Stomach (tissue), 9 donors: ENCODE data around the gene LFNG. TPM values are rescaled to one million over a fixed set of nuclear protein-coding genes. Genes with fewer than 3 reads are reported as not detected.

Experiments used
- DNase-seq, 2 donors: peaks; one replicate each; pipeline versions ENCODE4 v3.0.0 to v3.0.0-alpha.2; 2013 to 2019
- H3K27ac ChIP-seq, 5 donors: fragments of 200-600 bp in 4 of 5; sonication (generic) in 4 of 5; one replicate each; pipeline ENCODE4 v1.5.1; 2013 to 2019; ENCODE audit warnings: mild to moderate bottlenecking in 1 of 5, moderate library complexity in 1 of 5
- H3K27me3 ChIP-seq, 3 donors: fragments of 200-600 bp; sonication (generic); one replicate each; pipeline ENCODE4 v1.5.1; 2017 to 2019; ENCODE audit warnings: mixed run types in 1 of 3
- H3K36me3 ChIP-seq, 4 donors: fragments of 200-600 bp; sonication (generic); 1 replicate in 3 of 4; 2 replicates in 1 of 4; pipeline ENCODE4 v1.5.1; 2016 to 2019
- H3K4me1 ChIP-seq, 4 donors: fragments of 200-600 bp; sonication (generic); one replicate each; pipeline ENCODE4 v1.5.1; 2016 to 2019
- H3K4me3 ChIP-seq, 4 donors: fragments of 200-600 bp; sonication (generic) in 3 of 4; one replicate each; pipeline ENCODE4 v1.5.1; 2016 to 2019; ENCODE audit warnings: mild to moderate bottlenecking in 1 of 4
- H3K9me3 ChIP-seq, 4 donors: fragments of 200-600 bp; sonication (generic); one replicate each; pipeline ENCODE4 v1.5.1; 2016 to 2019
- EP300 ChIP-seq: sonication (generic); formaldehyde crosslinking; IDR thresholded peaks from one replicate; pipeline ENCODE4 v1.6.1; 2017; ENCODE audit warnings: antibody characterized with exemption
- POLR2A ChIP-seq, 4 donors: fragments of 450-650 bp; IDR thresholded peaks; one replicate each; pipeline ENCODE4 v1.6.1; 2016; ENCODE audit warnings: antibody characterized with exemption in 4 of 4, control low read depth in 2 of 4, mild to moderate bottlenecking in 1 of 4, moderate library complexity in 1 of 4
- POLR2AphosphoS5 ChIP-seq, 3 donors: sonication (generic); formaldehyde crosslinking; IDR thresholded peaks; one replicate each; pipeline ENCODE4 v1.6.1; 2016; ENCODE audit warnings: antibody characterized with exemption in 3 of 3
- WGBS, 5 donors: extraction: QIAGEN DNeasy Blood & Tissue Kit in 3 of 5; methylation state at CpG; one replicate each; pipeline versions ENCODE4 v1.1.5 to v1.1.7; 2013 to 2018; 5-methylcytosine and 5-hydroxymethylcytosine counted together
- intact Hi-C: fragments of 100-400 bp; cut with DNase I; formaldehyde crosslinking; loops from one replicate; pipeline ENCODE4 v1.15.1; 2023; ENCODE audit warnings: low total_unique reads
- polyA plus RNA-seq, 3 donors: library from polyadenylated mRNA; stranded (reverse); fragments of 200-250 nt; gene quantifications; one replicate each; pipeline ENCODE4 v1.2.3, GENCODE V29; 2013
- total RNA-seq, 5 donors: library from RNA; depleted of rRNA; stranded (reverse); fragments of >200 nt; gene quantifications; one replicate each; pipeline versions ENCODE4 v1.1.0 to v1.2.3, GENCODE V29; 2014 to 2016
- TF ChIP-seq, protein P1 (sequence below), 7 experiments: fragments of 450-650 bp in 4 of 7; fragments of 200-600 bp in 3 of 7; sonication (generic) in 3 of 7; IDR thresholded peaks; one replicate each; pipeline ENCODE4 v1.5.1; 2016 to 2019; ENCODE audit warnings: antibody characterized with exemption in 7 of 7, control low read depth in 2 of 7, mild to moderate bottlenecking in 1 of 7
- donor health status: healthy with polysubstance abuse.
- donor health status: Bipolar disorder and iron deficiency.
- donor health status: healthy.

Gene LFNG
- total and polyA plus RNA-seq, 8 donors: 8.0 to 103 (median 17.4) TPM

DNA sequence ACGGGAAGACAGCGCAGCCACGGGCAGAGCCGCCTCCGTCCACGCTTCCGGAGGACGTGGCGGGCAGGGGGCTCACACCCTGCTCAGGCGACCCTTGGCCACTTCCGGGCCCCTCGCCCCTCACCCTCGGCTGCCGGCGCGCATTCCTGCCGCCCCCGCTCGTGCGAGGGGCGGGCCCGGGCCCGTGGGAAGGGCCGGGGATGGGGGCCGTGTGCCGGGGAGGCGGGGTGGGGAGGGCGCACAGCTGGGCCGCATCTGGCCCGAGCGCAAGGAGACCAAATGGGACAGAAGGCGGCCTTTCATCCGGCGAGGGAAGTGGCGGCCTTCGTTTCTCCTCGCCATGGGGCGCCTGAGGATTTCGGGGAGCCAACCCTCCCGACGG lies 846 bp upstream of the LFNG start:
- no peak for TF ChIP-seq EP300
- TF ChIP-seq POLR2A (IDR thresholded peaks at IDR 0.05): no peak
- TF ChIP-seq POLR2AphosphoS5 (IDR thresholded peaks at IDR 0.05): no peak
- TF ChIP-seq, protein P1, sequence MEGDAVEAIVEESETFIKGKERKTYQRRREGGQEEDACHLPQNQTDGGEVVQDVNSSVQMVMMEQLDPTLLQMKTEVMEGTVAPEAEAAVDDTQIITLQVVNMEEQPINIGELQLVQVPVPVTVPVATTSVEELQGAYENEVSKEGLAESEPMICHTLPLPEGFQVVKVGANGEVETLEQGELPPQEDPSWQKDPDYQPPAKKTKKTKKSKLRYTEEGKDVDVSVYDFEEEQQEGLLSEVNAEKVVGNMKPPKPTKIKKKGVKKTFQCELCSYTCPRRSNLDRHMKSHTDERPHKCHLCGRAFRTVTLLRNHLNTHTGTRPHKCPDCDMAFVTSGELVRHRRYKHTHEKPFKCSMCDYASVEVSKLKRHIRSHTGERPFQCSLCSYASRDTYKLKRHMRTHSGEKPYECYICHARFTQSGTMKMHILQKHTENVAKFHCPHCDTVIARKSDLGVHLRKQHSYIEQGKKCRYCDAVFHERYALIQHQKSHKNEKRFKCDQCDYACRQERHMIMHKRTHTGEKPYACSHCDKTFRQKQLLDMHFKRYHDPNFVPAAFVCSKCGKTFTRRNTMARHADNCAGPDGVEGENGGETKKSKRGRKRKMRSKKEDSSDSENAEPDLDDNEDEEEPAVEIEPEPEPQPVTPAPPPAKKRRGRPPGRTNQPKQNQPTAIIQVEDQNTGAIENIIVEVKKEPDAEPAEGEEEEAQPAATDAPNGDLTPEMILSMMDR (IDR thresholded peaks at IDR 0.05): no peak
- Histone ChIP-seq H3K9me3 (no peaks in the 10 kb centered on the region), H3K4me3 (peak overlapping the region; percentile 57 to 78 (median 64)), H3K27ac (peak overlapping the region in 4 of 5 donors; percentile 44 to 92 (median 66)), H3K36me3 (no peaks in the 10 kb centered on the region), H3K27me3 (peaks cover 0 to 49% (median 8%) of the 10 kb centered on the region in 3 donors), H3K4me1 (peaks cover 49 to 58% (median 51%) of the 10 kb centered on the region in 4 donors)
- whole genome bisulfite sequencing, 5 donors: 6 to 69% (median 18%) methylated on average over 5 to 41 of the region's 41 CpGs
- intact Hi-C loops: no loop called here
- peak in 1 of 2 donors; percentile 69 for DNase-seq

DNA sequence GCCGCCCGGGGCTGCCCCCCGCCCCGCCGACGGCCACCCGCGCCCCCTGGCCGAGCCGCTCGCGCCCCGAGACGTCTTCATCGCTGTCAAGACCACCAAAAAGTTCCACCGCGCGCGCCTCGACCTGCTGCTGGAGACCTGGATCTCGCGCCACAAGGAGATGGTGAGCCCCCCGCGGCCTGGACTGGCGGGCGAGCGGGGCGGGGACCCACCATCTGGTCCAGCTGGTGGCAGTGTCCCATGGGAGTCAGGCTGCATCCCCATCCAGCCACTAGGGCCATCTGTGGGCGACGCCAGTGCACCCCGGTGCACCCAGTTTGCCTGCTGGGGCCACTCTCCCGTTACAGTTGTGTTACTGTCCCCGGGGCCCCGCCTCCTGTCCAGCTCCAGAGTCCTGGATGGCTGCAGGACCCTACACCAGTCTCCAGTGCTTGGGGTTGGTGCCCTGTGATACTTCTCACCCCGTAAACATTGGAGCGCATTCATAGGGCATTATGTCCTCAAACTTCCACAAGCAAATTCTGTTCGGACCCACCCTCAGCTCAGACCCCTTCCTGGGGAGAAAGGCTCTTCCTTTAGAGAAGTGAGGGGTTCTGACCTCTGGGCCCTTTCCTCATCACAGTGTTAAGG lies 672 bp downstream of the LFNG start:
- Histone ChIP-seq H3K4me1 (peaks cover 63 to 73% (median 66%) of the 10 kb centered on the region in 4 donors), H3K36me3 (peaks cover 0 to 7% (median 2%) of the 10 kb centered on the region in 4 donors), H3K27me3 (peaks cover 0 to 65% (median 8%) of the 10 kb centered on the region in 3 donors), H3K9me3 (no peaks in the 10 kb centered on the region), H3K4me3 (peak overlapping the region; percentile 57 to 78 (median 66)), H3K27ac (peak overlapping the region; percentile 75 to 94 (median 90))
- no peak for TF ChIP-seq EP300
- TF ChIP-seq, protein P1 (IDR thresholded peaks at IDR 0.05): peak in 2 of 7 experiments; percentile 10 to 22
- no peak for TF ChIP-seq POLR2AphosphoS5 (IDR thresholded peaks at IDR 0.05)
- 0 to 3% (median 2%) methylated on average over 9 to 37 of the region's 37 CpGs for WGBS, 5 donors
- intact Hi-C loops: no loop called here
- no peak for DNase-seq

DNA sequence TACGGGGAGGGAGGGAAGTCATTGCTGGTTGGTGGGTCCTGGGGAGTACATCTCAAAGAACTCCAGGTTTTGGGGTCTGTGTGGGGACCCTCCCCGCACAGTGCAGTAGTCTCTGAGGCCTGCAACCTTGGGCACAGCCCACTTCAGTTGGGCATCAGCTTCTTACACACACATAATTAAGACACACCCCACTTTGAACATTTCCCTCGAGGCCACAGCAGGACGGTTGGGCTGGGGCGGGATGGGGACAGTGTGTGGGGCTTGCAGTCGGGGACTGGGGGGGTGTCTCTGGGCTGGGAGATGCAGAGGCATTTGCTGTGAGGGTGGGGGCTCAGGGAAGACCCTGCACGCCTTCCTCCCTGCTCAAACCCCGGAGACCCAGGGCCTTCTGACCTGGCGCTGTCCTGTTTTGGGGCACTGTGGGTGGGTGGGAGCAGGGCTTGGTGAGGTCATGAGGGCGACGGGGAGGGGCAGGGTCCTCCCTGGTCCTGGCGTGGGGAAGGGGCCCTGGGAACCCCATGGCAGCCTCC lies 1.3 kb downstream of the LFNG start:
- intact Hi-C loops: no loop called here
- no peaks in the 10 kb centered on the region for H3K9me3 ChIP-seq
- no peak for DNase-seq
- peaks cover 69 to 79% (median 72%) of the 10 kb centered on the region in 4 donors for H3K4me1 ChIP-seq
- no peak for TF ChIP-seq POLR2A (IDR thresholded peaks at IDR 0.05)
- no peak for TF ChIP-seq POLR2AphosphoS5 (IDR thresholded peaks at IDR 0.05)
- no peak for TF ChIP-seq EP300
- TF ChIP-seq, protein P1 (IDR thresholded peaks at IDR 0.05): no peak
- peaks cover 0 to 12% (median 8%) of the 10 kb centered on the region in 4 donors for H3K36me3 ChIP-seq
- peak overlapping the region; percentile 75 to 94 (median 90) for H3K27ac ChIP-seq
- peak overlapping the region; percentile 57 to 78 (median 66) for H3K4me3 ChIP-seq
- H3K27me3 ChIP-seq: peaks cover 0 to 70% (median 8%) of the 10 kb centered on the region in 3 donors
- 3 to 33% (median 11%) methylated on average over 2 to 12 of the region's 12 CpGs for WGBS, 5 donors

DNA sequence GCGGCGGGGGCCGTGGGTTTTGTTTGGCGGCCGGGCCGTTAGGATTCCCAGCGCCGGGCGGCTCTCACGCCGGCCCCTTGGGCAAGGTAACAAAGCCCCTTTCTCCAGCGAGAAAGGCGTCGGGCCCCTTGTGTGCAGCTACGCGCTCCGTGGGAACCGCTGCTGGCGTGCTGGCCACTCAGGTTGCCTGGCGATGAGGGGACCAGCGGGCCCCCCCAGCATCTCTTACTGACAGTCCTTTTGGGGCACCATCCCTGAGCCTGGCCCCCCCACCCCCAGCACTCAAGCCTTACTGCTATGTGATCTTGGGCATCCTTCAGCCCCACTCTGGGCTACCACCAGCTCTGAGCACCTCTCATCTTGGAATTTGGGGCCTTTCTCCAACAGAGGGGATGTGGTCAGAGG lies 1.8 kb downstream of the LFNG start:
- H3K9me3 ChIP-seq: no peaks in the 10 kb centered on the region
- H3K36me3 ChIP-seq: peaks cover 2 to 18% (median 13%) of the 10 kb centered on the region in 4 donors
- H3K4me3 ChIP-seq: peak overlapping the region; percentile 57 to 78 (median 66)
- peaks cover 0 to 74% (median 8%) of the 10 kb centered on the region in 3 donors for H3K27me3 ChIP-seq
- TF ChIP-seq, protein P1 (IDR thresholded peaks at IDR 0.05): no peak
- TF ChIP-seq POLR2A (IDR thresholded peaks at IDR 0.05) (no peak), POLR2AphosphoS5 (IDR thresholded peaks at IDR 0.05) (no peak), EP300 (no peak)
- peaks cover 74 to 84% (median 77%) of the 10 kb centered on the region in 4 donors for H3K4me1 ChIP-seq
- 10 to 31% (median 15%) methylated on average over 9 to 21 of the region's 21 CpGs for WGBS, 5 donors
- DNase-seq: no peak
- peak overlapping the region; percentile 84 to 97 (median 92) for H3K27ac ChIP-seq
- intact Hi-C loops: no loop called here
